GM21786 (cell line): ENCODE measurements around the gene SLC1A4.

Experiments used
- ATAC-seq: cut with Tn5 transposase; IDR thresholded peaks from one replicate; pipeline ENCODE4 v1.9.1; 2021; ENCODE audit not compliant: unreplicated experiment

Gene SLC1A4

DNA sequence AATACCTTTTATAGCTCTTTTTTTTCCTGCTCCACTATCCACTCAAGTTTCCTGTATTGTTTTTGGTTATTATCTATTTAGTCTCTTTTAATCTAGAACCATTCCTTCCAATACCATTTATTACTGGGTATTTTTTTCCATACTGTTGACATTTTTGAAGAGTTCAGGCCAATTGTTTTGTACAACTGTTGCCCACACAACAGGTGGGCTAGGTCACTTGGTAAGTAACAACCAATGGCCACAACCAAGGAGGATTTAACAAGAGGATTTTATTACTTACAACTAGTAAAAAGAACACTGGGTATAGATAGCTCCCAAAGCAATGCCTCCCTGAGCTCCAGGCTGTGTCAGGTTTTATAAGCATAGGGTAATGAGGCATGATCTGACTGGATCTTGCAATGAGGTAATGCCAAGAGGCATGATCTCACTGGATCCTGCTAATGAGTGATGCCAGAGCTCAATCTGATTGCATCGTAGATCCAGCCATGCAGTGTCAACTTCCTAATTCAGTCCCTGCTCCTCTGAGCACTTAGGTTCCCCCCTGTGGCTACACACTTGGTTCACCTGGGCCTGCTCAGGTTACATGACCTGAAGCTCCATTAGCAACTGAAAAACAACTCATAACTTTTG lies 59.9 kb downstream of the SLC1A4 start:
- ATAC-seq, result no peak

DNA sequence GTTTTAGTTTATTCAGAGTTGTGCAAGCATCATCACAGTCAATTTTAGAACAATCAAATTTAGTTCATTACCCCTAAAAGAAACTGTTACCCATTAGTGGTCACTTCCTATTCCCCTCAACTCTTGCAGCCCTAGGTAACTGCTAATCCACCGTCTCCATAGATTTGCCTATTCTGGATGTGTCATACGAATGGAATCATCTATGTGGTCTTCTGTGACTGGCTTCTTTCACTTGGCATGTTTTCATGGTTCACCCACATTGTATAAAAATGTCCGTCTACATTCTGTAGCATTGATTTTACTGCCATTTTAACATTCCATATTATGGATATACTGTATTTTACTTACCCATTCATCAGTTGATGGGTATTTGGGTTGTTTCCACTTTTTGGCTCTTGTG lies 61.7 kb downstream of the SLC1A4 start:
- ATAC-seq, result no peak

DNA sequence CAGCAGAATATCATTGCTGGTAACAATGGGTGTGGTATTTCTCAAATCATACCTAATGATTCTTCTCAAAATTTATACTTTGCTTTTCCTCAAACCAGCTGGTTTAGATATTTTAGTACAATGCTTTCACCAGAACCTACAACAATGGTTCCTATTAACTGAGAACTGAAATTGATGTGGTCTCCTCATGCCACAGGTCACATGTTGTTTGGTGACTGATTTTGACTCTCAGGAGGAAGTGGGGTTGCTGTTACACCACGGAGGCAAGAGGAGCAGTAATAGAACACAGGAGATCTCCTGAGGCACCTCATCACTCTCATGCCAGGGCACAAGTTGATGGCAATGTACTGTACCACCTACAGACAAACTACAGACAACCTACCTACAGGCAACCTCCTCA lies 64.0 kb downstream of the SLC1A4 start:
- peak; percentile 60 for ATAC-seq

DNA sequence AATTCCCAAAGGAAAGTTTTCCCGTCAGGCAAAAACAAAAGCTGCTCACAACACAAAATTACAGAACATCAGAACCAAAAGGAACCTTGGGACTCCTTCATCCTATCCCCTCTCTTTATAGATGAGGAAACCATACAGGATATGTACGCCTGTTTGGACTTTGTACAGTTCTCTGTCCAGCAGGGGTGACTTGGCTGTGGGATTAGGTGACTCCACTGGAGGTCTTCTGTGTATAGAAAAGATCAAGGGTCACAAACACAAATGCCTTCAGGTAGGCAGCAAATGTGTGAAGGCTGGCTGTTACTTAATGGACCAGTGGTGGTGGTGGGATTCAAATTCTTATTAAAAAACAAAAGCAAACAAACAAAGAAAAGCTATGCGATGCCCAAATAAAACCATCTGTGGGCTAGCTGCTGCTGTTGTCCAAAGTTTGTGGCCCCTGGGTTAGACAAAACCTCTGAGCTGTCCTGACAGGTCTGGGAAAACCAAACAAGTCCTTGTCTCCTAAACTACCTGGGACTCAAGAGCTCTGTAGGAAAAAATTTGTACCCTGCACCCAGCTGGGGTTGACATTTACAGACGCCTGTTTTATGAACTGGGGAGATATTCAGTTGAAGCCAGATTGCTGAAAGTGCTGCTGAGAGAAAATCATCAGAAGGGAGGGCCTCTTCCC lies 65.7 kb downstream of the SLC1A4 start:
- ATAC-seq, result no peak

DNA sequence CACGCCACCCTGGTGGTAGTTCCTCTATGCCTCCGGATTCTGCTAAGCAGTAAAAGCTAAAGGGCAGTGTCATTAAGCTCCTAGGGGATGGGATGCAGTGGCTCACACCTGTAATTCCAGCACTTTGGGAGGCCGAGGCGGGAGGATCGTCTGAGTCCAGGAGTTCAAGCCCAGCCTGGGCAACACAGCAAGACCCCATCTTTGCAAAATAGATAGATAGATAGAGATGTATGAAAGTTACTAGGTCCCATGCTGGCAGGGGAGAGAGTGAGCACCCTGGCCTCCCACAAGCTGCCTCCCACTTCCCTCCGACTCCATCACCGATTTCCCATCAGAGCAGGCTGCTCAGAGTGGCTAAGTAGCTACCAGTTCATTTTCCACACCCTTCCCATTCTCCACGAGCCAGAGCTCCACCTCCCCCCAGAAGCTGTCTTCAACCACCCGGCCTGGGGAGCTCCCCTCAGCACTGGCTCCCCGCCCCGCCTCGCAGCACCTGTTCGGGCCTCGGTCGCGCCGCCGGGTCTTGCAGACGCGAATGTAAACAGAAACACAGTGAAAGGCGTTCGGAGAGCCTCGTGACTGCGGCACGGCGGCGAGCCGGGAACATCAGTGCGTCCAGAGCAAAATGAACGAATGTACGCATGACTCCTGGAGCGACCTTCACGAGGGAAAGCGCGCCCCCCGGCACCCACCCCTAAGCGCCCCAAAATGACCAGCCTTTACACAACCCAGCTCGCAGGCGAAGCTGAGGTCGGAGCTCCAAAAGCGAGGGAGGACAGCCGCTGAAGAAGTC lies 66.4 kb downstream of the SLC1A4 start:
- ATAC-seq, result peak; percentile 20

DNA sequence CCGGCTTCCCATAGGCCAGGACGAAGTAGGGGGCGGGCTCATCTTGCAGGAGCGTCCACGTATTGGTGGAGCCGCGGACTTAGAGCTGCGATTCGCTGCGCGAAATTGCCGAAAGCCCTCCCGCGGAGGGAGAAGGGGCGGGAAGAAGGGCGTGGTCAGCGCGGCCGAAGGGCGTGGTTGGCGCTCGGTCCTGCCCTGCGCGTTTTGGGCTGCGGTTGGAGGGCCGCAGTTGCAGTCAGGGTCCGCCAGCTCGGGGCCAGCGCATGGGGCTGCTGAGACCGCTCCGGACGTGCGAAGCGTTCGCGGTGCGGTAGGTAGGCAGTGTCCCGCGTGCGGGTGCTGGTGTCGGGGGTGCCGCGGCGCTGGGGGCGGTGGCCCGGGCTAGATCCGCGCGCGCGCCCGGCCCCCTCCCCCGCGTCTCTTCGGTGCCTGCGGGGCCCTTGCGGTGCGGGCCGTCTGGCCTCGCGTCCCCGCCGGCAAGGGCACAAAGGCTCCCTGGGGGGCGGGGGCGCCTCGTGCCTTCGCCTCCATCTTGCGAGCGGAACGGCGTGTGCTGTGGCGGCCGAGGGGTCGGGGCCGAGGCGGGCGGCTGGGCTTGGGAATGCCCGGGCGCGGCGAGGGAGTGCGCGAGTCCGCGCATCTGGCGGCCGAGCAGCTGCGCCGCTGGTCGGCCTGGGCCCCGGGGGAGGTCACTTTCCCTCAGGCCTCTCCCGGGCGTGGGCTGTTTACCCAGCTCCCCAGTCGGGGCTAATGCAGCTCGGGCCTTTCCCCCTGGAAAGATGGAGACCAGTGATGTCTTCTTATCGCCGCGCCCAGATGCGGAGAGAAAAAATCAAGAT lies 67.2 kb downstream of the SLC1A4 start, which contains the start of gene CEP68:
TSS of gene CEP68 (plus strand) at position 202 of the 839 bp plus-strand sequence. CDS start 13,029 bp downstream, outside the sequence.
- peak; percentile 74 for ATAC-seq

DNA sequence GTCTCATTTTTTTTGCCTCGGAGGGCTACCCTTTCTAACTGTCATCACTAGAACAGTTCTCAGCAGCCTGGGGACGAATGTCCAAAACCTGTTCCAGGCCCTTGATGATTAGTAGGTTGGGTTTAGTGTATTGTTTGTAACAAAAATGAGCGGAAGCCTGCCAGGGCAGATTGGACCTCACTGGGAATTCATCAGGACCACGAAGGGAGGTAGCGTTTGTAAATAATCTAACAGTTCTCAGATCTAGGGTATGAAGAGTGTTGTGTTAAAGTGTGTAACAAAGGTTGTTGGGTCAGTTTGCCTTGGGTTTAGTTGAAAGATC lies 67.8 kb downstream of the SLC1A4 start:
- no peak for ATAC-seq

DNA sequence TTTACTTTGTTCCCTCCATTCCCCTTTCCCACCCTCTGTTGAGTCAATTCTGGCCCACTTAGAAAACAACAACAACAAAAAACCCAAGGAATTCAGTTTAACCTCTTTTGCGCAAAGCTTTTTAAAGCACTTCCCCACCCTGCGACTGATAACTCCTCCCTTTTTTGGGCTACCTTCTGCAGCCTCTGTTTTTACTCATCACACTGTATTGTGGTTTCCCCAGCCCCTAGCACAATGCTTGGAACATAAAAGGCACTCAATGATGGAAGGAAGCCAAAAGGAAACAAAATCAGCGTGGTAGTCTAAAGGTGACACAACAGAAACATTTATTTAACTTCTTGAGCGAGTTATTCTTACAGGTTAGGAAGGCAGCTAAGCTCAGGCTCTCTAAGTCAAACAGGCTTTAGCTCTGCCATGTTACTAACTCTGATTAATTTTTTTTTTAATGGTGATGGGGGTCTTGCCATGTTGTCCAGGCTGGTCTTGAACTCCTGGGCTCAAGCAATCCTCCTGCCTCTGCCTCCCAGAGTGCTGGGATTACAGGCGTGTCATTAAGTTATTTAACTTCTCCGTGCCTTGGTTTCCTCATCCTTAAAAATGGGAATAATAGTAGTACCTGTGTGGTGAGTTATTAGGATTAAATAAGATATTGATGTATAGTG lies 68.3 kb downstream of the SLC1A4 start:
- ATAC-seq, result peak; percentile 31

DNA sequence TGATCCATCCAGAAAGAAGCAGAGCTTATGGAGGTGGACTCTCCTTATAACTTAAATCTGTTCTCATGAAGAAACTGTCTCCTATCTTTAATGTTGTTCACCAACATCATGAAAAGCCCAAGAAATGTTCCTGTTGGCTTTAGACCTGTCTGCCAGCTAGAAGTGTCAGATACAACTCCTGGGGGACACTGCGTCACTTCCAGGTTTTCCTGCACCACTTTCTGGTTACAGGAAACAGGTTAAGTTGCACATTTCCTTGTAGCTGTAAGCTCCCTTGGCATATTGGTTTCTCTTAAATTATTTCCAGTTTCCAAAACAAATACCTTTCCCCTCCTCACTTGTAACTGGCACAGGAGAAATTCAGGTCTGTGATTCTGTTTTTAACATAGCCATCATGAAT lies 69.9 kb downstream of the SLC1A4 start:
- no peak for ATAC-seq

DNA sequence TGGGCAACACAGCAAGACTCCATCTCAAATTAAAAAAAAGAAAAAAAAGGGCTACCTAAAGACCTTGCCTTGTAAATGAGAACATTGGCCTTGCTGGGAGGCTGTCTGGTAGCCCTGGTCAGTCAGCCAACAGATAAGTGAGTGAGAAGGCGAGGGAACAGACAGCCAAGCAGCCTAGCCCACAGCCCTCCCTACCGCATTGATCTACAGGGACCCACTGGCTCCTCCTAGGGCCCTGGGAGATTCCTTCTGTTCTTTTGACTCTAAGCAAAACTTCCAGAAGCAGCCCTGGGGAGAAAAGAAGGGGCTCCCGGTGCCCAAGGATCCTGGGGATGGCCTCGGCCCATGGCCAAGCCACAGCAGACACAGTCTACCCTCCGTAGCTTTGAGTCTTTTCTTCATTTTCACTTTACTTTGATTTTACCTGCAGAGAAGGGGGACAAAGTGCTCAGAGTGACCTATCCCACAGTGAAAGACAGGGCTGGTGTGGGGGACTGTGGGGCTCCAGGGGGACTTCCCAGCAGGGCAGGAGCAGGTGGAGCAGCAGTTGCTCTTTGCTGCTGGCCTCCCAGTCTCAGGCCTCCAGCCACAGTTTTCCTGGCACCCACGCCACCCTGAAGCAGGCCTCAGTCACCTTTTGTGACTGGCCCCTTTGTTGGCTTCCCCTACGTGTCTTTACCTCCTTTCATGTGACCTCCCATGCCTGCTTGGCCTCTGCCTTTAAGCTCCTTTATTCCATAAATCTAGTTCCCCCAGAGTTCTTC lies 72.1 kb downstream of the SLC1A4 start:
- ATAC-seq, result no peak

DNA sequence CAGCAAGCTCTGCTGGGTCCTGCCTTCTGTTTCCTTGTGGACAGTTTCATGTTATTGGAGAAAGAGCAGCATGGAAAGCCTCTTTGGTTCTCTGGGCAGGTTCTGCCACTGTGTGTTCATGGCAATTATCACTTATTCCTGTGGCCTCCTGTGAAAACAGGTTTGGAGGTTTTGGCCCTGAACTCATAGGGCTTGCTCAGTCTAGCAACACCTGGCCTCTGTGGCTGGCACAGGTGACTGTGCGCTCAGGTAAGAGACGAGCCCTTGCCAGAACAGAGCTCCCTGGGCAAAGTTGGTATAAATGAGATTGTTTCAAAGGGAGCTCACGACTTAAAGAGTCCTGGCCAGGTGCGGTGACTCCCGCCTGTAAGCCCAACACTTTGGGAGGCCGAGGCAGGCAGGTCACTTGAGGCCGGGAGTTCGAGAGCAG lies 72.7 kb downstream of the SLC1A4 start:
- ATAC-seq, result no peak

DNA sequence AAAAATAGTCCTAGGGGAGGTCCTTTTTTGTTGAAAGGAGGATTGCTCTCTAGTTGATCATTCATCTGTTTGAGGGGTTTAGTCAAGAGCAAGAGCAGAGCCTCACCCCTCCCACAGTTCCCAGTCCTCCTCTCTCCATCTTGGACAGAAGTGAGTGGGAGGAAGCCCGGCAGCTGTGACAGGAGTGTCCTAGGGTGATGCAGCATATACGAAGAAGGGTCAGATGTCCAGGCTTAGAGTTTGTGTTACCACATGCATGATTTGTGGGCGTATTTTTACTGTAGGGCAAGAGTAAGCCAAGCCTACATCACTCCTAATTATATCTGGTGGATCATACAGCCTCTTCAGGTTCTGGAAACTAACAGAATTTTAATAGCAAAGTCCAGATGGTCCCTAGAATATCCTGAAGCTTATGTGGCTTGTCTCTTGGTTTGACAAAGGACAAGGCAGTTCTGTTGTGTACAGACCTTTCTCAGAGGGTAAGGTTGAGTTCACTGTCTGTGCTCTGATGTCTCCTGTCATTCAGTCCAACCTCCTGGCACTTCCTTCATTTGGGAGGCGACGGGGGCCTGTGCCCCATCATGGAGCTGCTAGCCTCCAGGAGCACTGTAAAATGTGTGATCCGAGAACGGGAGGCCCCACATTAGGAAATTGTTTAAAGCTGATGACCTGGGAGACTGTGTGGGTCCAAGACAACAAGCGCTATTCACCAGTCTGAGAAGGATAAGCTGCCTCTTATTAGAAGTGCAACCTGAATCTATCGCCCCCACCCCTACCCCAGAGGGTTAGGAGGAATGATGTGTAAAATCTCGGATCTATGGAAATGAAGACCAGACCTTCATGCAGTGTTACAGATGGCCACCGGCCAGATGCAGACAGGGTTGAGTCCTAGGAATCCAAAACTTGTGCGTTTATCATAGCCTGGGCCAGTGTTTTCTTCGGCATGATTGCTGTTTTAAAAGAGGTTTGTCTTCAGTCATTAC lies 73.9 kb downstream of the SLC1A4 start:
- ATAC-seq, result no peak

DNA sequence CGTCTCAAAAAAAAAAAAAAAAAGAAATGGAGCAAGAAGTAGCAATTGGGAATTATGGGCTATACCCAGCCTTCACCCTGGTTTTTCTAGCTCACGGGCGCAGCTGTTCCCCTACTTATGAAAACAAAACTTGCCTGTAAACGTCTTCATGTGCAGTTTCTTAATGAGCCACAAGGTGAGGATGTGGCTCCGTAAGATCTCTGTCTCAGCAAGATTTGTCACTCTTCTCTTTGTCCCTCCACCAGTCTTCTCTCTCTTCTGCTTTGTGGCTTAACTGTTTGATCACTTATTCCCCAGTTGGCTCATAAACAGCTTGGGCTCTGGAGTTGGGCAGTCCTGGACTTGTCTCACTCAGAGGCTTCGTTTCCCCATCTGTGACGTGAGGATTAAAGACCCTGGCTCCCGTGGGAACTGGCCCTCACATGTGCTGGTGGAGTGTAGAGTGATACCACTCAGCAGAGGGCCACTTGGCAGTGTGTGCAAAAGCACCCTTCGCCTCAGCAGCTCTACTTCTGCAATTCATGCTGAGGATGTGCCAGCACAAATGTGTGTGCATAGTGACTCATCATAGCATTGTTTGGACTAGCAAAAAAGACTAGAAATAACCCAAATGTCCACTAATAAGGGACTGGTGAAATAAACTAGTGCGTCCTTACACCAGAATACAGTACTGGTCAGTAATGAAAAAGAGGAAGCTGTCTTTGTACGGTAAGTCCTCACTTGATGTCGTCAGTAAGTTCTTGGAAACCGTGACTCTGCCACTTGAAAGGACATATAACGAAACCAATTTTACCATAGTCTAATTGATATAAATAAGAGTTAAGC lies 75.7 kb downstream of the SLC1A4 start:
- peak; percentile 76 for ATAC-seq

DNA sequence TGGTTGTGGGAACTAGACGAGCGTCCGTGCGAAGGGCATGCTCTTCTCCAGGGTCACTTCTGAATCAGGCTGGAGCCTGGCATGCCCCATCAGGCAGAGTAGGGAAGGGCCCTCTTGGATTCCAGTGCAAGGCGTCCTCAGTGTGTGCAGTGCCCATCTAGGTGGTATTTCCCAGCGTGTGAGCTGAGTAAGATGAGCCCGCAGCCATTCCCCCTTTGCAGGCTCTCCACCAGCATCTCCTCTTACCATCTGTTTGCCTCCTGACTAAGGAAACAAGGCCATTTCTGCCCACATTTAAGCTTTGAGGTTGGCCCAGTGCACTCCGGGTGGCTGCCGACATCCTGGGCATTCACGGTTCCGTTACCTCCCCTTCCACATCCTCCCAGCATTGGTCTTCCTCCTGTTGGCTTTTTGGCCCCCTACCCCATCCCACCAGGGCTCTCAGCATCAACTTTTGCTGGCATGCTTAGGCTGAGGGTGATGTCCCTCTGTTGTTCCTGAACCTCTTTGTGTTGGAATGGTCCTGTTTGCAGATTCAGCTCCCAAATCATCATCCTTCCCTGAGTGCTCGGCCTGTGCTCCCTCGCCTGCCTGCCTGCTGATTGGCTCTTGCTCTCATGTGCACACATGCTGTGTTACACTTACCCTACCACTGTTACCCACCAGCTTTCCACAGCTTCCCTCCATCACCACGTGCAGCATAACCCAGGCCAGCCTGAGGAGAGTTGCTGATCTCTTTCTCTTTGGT lies 78.8 kb downstream of the SLC1A4 start:
- ATAC-seq, result no peak

DNA sequence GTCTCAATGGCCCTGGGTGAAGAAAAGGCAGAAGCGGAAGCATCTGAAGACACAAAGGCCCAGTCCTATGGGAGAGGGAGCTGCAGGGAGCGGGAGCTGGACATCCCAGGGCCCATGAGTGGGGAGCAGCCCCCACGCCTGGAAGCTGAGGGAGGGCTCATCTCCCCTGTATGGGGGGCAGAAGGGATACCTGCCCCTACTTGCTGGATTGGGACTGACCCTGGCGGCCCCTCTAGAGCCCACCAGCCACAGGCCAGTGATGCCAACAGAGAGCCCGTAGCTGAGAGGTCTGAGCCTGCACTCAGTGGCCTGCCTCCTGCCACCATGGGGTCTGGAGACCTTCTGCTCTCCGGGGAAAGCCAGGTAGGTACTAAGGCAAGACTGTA lies 80.2 kb downstream of the SLC1A4 start:
- ATAC-seq, result no peak

DNA sequence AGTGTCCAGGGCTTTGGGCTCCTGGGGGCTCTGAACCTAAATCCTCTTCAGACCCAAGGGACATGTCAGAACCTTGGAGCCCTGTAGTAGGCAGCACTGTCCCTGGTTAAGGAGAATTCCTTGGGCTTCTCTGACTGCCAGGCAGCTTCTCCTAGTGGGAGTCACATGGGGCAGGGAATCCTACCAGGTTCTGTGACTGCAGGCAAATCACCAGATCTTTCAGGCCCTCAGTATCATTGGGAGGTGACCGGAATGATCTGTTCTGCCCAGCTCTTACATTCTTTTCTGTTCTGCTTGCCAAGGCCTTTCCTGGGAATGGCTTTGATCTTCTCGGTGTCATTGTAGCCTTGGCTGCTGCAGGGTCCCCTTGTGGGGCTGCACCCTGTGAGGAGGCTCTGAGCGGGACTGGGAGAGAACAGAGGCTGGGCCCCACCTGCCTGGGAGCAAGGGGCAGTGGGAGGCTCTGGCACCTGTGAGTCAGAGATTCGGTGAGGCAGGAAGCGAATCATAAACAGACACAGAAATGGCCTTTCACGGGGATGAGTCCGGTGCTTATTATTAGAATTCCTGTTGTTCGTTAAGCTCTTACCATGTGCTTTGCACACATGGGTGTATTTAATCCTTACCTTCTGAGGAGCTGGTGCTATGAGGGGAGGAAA lies 81.1 kb downstream of the SLC1A4 start:
- ATAC-seq, result no peak

DNA sequence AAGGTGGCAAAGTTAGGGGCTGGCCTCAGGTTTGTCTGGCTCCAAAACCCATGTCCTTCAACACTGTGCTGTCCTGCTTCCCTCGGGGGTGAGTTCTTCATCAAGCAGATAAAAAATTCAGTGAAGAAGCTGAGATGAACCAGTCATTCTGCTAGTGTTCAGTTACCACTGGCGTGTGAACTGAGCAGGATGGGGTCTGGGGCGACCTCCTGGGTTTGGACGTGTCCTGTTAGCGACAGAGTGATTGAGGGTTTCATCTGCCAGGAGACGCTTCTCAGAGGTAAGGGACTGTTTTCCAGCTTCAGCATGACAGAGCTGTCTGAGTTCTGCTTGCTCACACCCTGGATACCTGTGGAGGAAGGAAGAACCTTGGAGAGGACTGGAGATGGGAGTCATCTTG lies 81.7 kb downstream of the SLC1A4 start:
- no peak for ATAC-seq
